Adrenal gland (tissue), 12 donors: ENCODE data around the gene EYA4. TPM values are rescaled to one million over a fixed set of nuclear protein-coding genes. Genes with fewer than 3 reads are reported as not detected.

Source experiments
- DNase-seq, 7 donors: peaks; one replicate each; pipeline ENCODE4 v3.0.0-alpha.2; 2019 to 2020
- H3K27ac ChIP-seq, 5 donors: fragments of 200-600 bp; sonication (generic) in 4 of 5; 1 replicate in 3 of 5; 2 replicates in 2 of 5; pipeline versions ENCODE4 v1.5.1 to v1.8.0; 2016 to 2020; ENCODE audit warnings: mild to moderate bottlenecking in 1 of 5
- H3K27me3 ChIP-seq: fragments of 200-600 bp; 2 replicates; pipeline ENCODE4 v1.8.0; 2021
- H3K36me3 ChIP-seq, 2 donors: fragments of 200-600 bp; replicated peaks in 1 of 2; 1 replicate in 1 of 2; 2 replicates in 1 of 2; pipeline versions ENCODE4 v1.5.1 to v1.8.0; 2018 to 2022
- H3K4me1 ChIP-seq, 2 donors: fragments of 200-600 bp; replicated peaks in 1 of 2; 1 replicate in 1 of 2; 2 replicates in 1 of 2; pipeline versions ENCODE4 v1.5.1 to v1.8.0; 2018 to 2021
- H3K4me3 ChIP-seq, 4 donors: fragments of 200-600 bp; sonication (generic) in 3 of 4; one replicate each; pipeline ENCODE4 v1.5.1; 2016 to 2018
- H3K9me3 ChIP-seq, 3 donors: fragments of 200-600 bp; sonication (generic) in 1 of 3; replicated peaks in 1 of 3; 1 replicate in 2 of 3; 2 replicates in 1 of 3; pipeline versions ENCODE4 v1.5.1 to v1.8.0; 2016 to 2021
- POLR2A ChIP-seq, 2 donors: fragments of 450-650 bp; IDR thresholded peaks; one replicate each; pipeline ENCODE4 v1.6.1; 2017; ENCODE audit warnings: antibody characterized with exemption in 2 of 2, mild to moderate bottlenecking in 2 of 2, moderate library complexity in 1 of 2
- WGBS, 4 donors: extraction: QIAGEN DNeasy Blood & Tissue Kit in 2 of 4; methylation state at CpG; one replicate each; pipeline versions ENCODE4 v1.1.5 to v1.1.7; 2013 to 2017; 5-methylcytosine and 5-hydroxymethylcytosine counted together
- intact Hi-C, 2 donors: fragments of 100-400 bp; cut with DNase I; formaldehyde crosslinking; loops; one replicate each; pipeline versions ENCODE4 v1.14.1 to v1.15.0; 2022 to 2023
- polyA plus RNA-seq, 3 donors: library from polyadenylated mRNA; stranded (reverse); fragments of 200-250 nt in 2 of 3; fragments of 350-450 nt in 1 of 3; fragmentation: Illumina TruSeq in 1 of 3; extraction: RNeasy Lipid Tissue Mini Kit (QIAGEN cat#74804) in 1 of 3; gene quantifications; one replicate each; pipeline ENCODE4 v1.2.3, GENCODE V29; 2013 to 2014
- total RNA-seq, 9 donors: library from RNA; depleted of rRNA in 4 of 9; stranded (reverse); fragments of >200 nt in 4 of 9; fragments of 120-200 nt in 1 of 9; fragmentation: NEBNext Ultra II Directional in 1 of 9; extraction: Animal tissue kit (Norgen Biotek cat#: 25700) in 1 of 9; gene quantifications; one replicate each; pipeline versions ENCODE4 v1.1.0 to v1.2.4, GENCODE V29; 2013 to 2023
- TF ChIP-seq, protein P1 (sequence below), 6 experiments: fragments of 450-650 bp in 4 of 6; fragments of 200-600 bp in 2 of 6; sonication (generic) in 1 of 6; IDR thresholded peaks; 1 replicate in 5 of 6; 2 replicates in 1 of 6; pipeline versions ENCODE4 v1.5.1 to v1.8.0; 2016 to 2021; ENCODE audit warnings: antibody characterized with exemption in 6 of 6, mild to moderate bottlenecking in 2 of 6, moderate library complexity in 1 of 6
- donor health status: healthy with polysubstance abuse.
- donor health status: Bipolar disorder and iron deficiency.
- donor health status: DM: yes; HTN: yes; CAD: no.
- donor health status: DM: no; HTN: no; CAD: no.
- donor health status: DM: no; HTN: no; CAD: no.
- donor health status: DM: yes; HTN: yes; CAD: no.

Gene EYA4
- total and polyA plus RNA-seq, 12 donors = 0.17 to 6.3 (median 1.6) TPM

DNA sequence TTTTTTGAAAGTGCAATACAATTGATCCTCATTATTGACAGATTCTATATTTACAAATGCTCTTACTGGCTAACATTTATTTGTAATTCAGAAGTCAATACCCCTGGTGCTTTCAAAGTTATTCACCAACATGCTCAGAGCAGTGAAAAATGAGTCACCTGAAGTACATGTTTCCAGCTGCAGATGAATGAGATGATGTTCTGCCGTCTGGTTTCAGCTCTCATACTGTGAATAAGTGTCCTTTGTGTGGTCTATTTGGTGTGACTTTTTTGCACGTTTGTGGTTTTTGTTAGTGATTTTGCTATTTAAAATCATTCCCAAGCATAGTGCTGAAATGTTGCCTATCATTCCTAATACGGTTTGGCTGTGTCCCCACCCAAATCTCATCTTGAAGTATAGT lies 22.3 kb upstream of the EYA4 start:
- Histone ChIP-seq H3K27ac (no peak overlapping the region), H3K36me3 (no peaks in the 10 kb centered on the region), H3K9me3 (no peaks in the 10 kb centered on the region), H3K4me3 (no peak overlapping the region), H3K27me3 (no peaks in the 10 kb centered on the region), H3K4me1 (no peaks in the 10 kb centered on the region)
- DNase-seq = no peak
- no peak for TF ChIP-seq POLR2A (IDR thresholded peaks at IDR 0.05)
- TF ChIP-seq, protein P1, sequence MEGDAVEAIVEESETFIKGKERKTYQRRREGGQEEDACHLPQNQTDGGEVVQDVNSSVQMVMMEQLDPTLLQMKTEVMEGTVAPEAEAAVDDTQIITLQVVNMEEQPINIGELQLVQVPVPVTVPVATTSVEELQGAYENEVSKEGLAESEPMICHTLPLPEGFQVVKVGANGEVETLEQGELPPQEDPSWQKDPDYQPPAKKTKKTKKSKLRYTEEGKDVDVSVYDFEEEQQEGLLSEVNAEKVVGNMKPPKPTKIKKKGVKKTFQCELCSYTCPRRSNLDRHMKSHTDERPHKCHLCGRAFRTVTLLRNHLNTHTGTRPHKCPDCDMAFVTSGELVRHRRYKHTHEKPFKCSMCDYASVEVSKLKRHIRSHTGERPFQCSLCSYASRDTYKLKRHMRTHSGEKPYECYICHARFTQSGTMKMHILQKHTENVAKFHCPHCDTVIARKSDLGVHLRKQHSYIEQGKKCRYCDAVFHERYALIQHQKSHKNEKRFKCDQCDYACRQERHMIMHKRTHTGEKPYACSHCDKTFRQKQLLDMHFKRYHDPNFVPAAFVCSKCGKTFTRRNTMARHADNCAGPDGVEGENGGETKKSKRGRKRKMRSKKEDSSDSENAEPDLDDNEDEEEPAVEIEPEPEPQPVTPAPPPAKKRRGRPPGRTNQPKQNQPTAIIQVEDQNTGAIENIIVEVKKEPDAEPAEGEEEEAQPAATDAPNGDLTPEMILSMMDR (IDR thresholded peaks at IDR 0.05) = no peak
- WGBS, 4 donors = 42 to 74% (median 61%) methylated on average over 2 to 3 of the region's 3 CpGs
- intact Hi-C loops = no loop called here

DNA sequence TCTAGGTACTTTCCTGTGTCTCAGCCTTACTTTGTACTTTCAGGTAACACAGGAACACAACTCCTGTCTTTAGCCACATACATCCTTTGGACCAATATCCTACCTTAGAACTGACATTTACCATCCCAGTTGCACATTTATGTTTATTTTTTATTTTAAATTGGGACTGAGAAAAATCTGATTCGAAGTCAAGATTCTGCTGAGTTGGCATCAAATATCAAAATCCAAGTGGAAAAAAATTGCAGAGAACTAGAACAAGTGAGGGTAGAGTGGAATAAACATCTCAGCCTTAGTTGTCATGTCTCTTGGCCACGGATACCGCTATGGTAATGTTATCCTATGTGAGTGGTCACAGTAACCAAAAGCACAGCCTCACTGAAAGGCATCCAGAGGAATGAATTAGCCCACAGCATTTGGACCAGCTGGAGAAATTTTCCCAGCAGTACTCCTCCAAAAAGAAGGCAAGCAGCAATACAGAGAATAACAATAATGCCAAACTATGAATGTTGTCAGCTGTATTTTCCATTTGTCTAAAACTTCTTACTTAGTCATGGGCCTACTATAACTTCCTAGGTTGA lies 17.6 kb upstream of the EYA4 start:
- Histone ChIP-seq H3K36me3 (no peaks in the 10 kb centered on the region), H3K27me3 (no peaks in the 10 kb centered on the region), H3K27ac (no peak overlapping the region), H3K4me3 (no peak overlapping the region), H3K4me1 (no peaks in the 10 kb centered on the region), H3K9me3 (no peaks in the 10 kb centered on the region)
- 85 to 90% (median 87%) methylated on average over 3 of the region's 3 CpGs for WGBS, 4 donors
- intact Hi-C loops = no loop called here
- TF ChIP-seq, protein P1 (IDR thresholded peaks at IDR 0.05) = no peak
- no peak for TF ChIP-seq POLR2A (IDR thresholded peaks at IDR 0.05)
- DNase-seq = no peak

DNA sequence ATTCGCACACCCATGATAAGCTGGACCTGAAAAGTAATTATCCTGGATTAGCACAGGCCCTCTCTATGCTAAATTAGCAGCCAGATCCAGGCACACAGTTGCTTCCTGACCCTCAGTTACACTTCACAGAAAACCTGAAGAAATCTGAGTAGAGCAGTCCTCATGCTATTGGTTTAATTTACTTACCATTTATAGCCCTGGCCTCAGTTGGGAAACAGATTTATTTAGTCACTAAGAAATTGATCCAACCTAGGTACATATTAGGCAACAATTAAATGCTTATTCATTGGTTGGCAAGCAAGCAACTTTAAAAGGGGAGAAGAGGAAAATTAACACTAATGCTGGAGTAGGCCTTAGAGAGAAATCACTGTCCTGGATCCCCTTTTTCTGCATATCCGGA lies 15.6 kb upstream of the EYA4 start:
- no peak for DNase-seq
- Histone ChIP-seq H3K4me3 (no peak overlapping the region), H3K36me3 (no peaks in the 10 kb centered on the region), H3K27me3 (no peaks in the 10 kb centered on the region), H3K4me1 (no peaks in the 10 kb centered on the region), H3K27ac (no peak overlapping the region), H3K9me3 (no peaks in the 10 kb centered on the region)
- TF ChIP-seq, protein P1 (IDR thresholded peaks at IDR 0.05) = no peak
- TF ChIP-seq POLR2A (IDR thresholded peaks at IDR 0.05) = no peak
- 87 to 100% (median 95%) methylated on average over 2 of the region's 2 CpGs for whole genome bisulfite sequencing, 4 donors
- intact Hi-C loops = no loop called here

DNA sequence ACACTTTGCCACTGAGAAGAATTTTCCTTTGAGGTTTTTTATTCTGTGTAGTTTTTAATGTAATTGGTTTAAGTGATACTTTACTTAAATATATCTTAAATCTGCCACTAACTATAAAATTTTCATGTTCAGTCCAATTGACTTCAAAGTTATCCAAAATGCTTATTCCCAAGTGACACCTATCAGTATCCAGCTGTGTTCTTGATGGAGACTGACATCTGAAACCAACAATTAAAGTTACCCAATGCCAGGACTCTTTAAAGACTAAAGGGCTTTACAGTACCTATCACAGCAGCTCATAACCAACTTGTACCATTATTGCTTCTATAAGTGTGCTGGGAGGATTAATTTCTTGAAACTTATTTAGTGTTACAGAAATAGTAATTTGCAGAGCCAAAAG lies 13.8 kb upstream of the EYA4 start:
- Histone ChIP-seq H3K4me1 (no peaks in the 10 kb centered on the region), H3K36me3 (no peaks in the 10 kb centered on the region), H3K27ac (no peak overlapping the region), H3K27me3 (no peaks in the 10 kb centered on the region), H3K4me3 (no peak overlapping the region), H3K9me3 (no peaks in the 10 kb centered on the region)
- no peak for TF ChIP-seq POLR2A (IDR thresholded peaks at IDR 0.05)
- TF ChIP-seq, protein P1 (IDR thresholded peaks at IDR 0.05) = no peak
- no peak for DNase-seq
- intact Hi-C loops = no loop called here
